KOPT-K1 (cell line): Measurements from ENCODE around the gene UPF1.
"Not testable (repeated sequence)": the region's sequence is repeated elsewhere in the genome, so short reads cannot be mapped to it uniquely, and the experiment has no call there.

ENCODE experiments used
- H3K27ac ChIP-seq: fragments of 200-600 bp; sonication (generic); 2 replicates; pipeline ENCODE4 v1.5.1; 2016; ENCODE audit warnings: antibody characterized with exemption, mild to moderate bottlenecking, low read depth, low read length; ENCODE audit not compliant: poor library complexity, severe bottlenecking
- H3K36me3 ChIP-seq: fragments of 200-600 bp; sonication (generic); 2 replicates; pipeline ENCODE4 v1.5.1; 2017; ENCODE audit warnings: antibody characterized with exemption, mild to moderate bottlenecking, low read length, moderate library complexity; ENCODE audit not compliant: insufficient read depth
- H3K9me3 ChIP-seq: fragments of 200-600 bp; sonication (generic); 2 replicates; pipeline ENCODE4 v1.5.1; 2017; ENCODE audit warnings: antibody characterized with exemption, low read length, mild to moderate bottlenecking; ENCODE audit not compliant: insufficient read depth, poor library complexity, severe bottlenecking

Gene UPF1

DNA sequence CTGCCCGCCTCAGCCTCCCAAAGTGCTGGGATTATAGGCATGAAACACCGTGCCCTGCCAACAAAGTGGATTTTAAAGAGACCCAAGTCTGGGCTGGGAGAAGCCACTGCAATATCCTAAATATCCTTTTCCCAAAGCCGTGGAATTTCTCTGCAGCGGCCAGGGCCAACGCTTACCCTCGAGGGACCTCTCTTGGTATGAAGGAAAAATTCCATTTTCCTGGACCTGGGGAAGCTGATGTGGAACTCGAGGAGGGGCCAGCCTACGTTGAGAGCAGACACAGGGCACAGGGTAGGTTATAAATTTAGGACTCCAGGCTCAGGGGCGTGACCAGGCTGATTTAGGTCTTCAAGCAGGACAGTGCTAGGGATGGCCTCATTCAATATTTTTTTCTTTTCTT is 17.7 kb upstream of the UPF1 start:
- H3K27ac ChIP-seq = no peak overlapping the region
- no peaks in the 10 kb centered on the region for H3K36me3 ChIP-seq
- no peaks in the 10 kb centered on the region for H3K9me3 ChIP-seq

DNA sequence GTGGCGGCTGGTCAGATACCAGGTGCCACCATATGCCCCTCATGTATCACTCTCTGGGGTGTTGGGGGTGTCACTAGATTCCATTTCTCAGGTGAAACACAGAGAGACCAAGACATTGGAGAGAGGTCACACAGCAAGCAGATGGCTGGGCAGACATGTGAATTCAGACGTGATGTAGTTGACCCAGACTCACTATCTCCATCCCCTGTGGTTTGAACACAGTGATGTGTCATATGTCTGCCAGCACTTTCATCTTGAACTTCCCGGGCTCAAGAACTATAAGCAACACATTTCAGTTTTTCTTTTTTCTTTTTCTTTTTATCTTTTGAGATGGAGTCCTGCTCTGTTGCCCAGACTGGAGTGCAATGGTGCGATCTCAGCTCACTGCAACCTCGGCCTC is 16.1 kb upstream of the UPF1 start:
- Histone ChIP-seq H3K9me3 (no peaks in the 10 kb centered on the region), H3K36me3 (no peaks in the 10 kb centered on the region), H3K27ac (no peak overlapping the region)

DNA sequence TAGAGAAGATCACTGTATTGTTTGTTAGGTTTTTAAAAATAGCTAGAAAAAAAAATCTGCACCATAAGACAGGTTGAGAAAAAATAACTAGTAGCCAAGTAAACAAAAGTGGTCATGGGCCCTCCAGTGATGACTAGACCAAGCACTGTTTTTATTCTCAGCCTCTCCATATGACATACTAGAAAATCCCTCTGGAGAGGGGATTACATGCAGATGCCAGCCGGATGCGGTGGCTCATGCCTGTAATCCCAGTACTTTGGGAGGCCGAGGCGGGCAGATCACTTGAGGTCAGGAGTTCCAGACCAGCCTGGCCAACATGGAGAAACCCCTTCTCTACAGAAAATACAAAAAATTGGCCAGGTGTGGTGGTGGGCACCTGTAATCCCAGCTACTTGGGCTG is 15.1 kb upstream of the UPF1 start:
- H3K9me3 ChIP-seq, H3K27ac ChIP-seq, H3K36me3 ChIP-seq: not testable (repeated sequence)

DNA sequence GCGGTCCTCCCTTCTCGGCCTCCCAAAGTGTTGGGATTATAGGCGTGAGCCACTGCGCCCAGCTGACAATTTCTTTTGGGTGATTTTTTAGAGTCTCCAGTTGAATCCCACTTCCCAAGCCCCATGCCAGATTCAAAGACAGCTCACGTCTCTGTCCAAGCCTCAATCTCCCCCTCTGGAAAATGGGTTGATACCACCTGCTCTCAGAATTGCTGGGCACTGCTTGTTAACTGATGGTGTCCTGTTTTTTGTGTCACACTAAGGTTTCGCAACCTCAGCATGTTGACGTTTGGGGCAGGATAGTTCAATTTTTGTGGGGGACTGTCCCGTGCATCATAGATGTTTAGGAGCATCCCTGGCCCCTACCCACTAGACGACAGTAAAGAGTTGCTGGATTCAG is 14.2 kb upstream of the UPF1 start:
- Histone ChIP-seq H3K27ac (no peak overlapping the region), H3K36me3 (no peaks in the 10 kb centered on the region), H3K9me3 (no peaks in the 10 kb centered on the region)

DNA sequence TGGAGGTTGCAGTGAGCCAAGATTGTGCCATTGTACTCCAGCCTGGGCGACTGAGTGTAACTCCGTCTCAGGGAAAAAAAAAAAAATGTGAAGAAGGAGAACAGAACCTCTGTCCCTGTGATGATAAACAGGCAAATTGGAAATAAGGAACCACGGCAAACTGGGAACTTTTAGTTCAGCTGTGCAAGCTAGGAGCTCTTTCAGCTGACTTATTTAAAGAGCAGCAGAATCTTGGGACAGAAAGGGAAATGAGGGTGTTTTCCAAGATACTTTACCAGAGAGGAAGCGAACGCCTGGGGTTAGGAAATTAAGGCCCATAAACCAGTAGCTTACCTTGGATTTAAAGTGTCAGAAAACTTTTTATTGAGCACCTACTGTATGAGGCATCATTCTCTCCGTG is 3.0 kb upstream of the UPF1 start:
- peaks cover 8% of the 10 kb centered on the region for H3K36me3 ChIP-seq
- H3K27ac ChIP-seq = no peak overlapping the region
- peaks cover 9% of the 10 kb centered on the region for H3K9me3 ChIP-seq

DNA sequence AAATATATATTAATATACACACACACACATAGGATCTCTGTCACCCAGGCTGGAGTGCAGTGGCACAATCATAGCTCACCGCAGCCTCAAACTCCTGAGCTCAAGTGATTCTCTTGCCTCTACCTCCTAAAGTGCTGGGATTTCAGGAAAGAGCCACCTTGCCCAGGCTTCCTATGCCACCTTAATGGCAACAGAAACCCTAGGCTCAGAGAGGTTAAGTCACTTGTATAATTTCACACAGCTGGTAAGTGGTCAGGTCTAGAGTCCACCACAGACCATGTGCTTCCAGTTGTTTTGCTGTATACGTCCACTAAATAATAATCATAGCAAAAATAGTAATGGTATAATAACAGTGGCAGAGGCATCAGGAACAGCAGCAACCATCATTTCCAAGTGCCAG is 1.3 kb upstream of the UPF1 start:
- H3K9me3 ChIP-seq = peaks cover 9% of the 10 kb centered on the region
- no peak overlapping the region for H3K27ac ChIP-seq
- peaks cover 25% of the 10 kb centered on the region for H3K36me3 ChIP-seq

DNA sequence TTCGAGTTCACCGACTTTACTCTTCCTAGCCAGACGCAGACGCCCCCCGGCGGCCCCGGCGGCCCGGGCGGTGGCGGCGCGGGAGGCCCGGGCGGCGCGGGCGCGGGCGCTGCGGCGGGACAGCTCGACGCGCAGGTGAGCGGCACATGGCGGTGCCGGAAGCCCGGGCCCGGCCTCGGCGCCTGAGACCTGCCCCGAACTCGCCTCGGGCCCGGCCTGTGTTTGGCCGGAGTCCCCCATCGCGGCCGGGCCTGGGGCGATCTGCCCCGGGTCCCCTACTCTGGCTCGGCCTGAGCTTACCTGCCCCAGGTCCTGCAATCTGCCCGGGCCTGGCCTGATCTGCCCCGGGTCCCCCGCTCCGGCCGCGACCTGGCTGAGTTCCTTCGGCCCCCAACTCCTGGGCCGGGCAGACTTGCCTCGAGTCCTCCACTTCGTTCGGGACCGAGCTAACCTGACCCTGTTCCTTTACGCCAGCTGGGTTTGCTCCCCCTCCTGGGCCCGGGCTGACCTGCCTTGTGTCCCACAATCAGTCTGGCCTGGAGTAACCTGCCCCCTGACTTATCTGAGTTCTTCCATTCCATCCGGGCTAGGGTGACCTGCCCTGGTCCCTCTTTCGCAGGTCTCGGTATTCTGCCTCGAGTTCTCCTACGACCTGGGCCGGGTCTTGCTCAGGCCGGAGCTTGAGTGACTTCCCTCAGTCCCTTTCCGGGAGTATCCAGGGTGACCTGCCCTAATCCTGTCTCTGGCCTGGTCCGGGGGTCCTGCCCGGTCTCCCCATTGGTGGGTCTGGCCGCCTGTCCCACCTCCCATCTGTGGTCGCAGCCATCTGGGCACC is 764 bp downstream of the UPF1 start:
- Histone ChIP-seq H3K36me3 (peaks cover 45% of the 10 kb centered on the region), H3K27ac (peak overlapping the region; percentile 86), H3K9me3 (no peaks in the 10 kb centered on the region)

DNA sequence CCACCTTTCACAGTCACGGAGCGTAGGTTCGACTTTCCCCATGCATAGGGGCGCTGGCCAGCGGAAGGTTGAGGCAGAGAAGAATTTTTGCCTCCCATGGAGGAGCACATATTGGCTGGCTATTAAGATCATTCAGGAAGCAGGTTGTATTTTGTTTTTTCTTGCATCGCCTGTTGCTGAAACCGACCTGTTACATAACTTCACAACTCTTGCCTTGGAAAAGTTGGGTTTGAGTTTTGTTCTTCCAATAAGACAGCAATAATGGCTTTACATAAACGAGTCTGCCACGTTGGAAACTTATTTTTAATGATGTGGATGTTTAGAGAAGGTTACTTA is 1.4 kb downstream of the UPF1 start:
- Histone ChIP-seq H3K27ac (peak overlapping the region; percentile 86), H3K9me3 (no peaks in the 10 kb centered on the region), H3K36me3 (peaks cover 51% of the 10 kb centered on the region)

DNA sequence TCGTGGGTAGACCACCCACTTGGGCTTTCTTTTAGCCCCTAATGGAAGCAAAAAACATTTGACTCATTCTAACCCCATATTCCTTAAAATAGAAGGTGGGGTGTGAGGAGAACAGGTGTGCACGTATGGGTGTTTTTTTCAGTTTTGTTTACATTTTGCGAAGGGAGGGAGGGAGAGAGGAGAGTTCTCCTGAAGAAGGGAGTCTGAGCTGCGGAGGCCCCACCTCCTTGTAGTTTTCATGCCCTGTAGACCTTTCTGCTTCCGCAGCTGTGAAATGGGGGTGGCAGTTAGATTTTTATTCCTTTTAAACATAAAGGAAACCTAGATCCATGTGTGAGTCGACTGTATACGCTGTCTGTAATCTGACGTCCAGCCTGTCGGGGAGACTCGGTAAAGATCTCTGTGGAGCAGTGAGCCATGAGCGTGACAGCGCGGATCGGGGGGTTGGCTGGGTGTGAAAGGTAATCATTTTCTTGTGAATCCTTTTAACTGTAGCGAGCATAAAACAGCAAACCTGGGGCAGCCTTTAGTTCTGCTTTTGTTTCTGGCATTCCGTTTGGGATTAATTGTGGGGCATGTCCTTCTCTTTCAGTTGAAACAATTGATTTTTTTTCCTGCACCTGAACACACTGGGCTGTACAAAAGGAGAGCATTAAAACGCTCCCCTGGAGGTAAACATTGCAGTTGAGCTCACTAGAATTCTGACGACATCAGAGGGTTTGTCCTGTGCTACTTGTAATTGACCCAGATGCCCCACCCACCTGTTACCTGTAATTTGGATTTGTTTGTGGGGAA is 2.3 kb downstream of the UPF1 start:
- Histone ChIP-seq H3K27ac (peak overlapping the region; percentile 86), H3K9me3 (no peaks in the 10 kb centered on the region), H3K36me3 (peaks cover 60% of the 10 kb centered on the region)

DNA sequence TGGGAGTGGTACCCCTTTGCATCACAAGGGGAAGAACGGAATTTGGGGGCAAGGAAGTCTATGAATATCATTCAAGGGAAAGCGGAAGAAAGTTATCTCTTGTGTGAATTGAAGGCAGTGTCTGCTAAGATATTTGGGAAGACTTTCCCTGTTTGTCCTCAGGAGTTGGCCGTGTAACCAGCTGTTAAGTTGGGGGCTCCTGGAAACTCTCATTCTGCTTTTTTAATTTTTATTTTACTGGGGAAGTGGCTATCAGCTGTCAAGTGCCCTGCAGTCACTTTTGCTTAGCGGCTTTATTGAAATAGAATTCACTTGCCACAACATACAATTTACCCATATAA is 2.9 kb downstream of the UPF1 start:
- H3K9me3 ChIP-seq = no peaks in the 10 kb centered on the region
- no peak overlapping the region for H3K27ac ChIP-seq
- H3K36me3 ChIP-seq = peaks cover 66% of the 10 kb centered on the region

DNA sequence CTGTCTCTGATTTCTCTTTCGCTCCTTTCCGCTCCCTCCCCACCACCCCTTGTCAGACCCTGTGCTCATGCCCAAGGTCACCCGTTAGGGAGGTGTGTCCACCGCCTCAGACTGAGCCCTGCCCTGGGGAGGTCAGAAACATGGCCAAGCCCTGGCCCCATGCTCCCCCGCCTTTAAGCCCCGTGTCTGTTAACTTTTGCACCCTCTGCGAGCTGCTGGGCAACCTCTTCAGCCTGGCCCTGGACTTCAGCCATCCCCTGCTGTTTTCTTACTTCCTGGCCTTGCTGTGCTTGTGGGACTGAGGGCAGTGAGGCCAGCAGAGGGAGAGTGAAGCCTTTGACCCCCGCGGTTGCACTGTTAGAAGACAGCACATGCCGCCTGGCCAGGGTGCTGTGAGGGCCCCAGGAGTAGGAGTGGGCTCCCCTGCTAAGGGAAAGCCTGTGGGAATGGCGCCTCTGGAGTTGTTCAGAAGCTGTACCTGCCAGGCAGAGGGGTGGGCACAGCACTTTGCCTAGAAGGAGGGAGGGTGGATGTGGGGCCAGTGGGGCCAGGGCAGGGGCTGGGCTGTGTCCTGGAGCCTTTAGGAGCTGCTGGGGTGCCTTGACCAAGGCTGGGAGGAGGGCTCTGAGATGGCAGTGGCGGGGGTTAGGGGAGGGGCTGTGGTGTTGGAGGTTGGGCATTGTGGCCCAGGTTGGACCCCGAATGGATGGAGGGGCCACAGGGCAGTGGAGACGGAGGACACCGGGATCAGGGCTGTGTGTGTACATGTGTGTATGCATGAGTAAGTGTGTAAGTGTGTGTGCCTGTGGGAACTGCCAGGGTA is 7.9 kb downstream of the UPF1 start:
- Histone ChIP-seq H3K9me3 (no peaks in the 10 kb centered on the region), H3K36me3 (peaks cover 79% of the 10 kb centered on the region), H3K27ac (no peak overlapping the region)

DNA sequence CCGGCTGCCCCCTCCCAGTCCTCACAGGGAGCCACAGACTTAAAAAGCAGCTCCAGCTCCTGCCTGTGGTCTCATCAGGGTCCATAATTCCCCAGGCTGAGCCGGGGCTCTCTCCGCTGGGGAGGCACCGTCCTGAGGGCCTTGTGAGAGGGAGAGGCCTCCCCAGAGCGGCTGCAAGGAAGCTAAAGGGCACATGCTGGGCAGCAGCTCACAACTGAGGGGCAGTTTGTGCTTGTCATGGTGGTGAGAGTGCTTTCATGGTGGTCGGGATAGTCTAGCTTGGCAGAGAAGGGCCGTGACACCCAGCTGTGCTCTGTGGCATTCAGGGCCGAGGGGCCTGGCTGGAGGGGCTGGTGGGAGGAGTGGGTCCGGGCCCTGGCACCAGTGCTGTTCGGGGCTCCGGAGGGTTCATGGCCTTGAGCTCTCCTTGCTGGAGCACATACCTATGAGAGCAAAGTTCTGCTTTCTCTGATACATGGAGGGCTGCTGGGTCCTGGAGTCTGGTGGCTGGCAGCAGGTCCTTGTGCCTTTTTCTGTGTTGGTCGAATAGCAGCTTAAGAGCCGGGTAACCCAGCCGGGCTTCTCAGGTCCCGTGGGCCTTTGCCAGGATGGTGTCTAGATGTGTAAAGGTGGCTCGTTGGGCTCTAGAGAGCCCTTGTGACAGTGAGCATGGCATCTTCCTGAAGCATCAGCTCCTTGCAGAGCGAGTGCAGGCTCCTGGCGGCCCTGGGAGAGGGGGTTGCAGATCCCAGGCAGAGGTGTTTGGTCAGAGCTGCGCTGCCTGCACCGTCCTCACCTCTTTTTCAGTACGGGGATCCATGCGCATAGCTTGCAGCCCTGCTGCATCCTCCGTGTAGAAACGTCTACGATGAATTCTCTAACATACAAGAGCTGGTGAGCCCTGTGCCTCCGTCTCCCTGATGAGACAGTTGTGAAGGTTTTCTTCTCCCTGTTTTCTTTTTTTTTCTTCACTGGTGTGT is 8.8 kb downstream of the UPF1 start:
- Histone ChIP-seq H3K36me3 (peaks cover 79% of the 10 kb centered on the region), H3K27ac (no peak overlapping the region)

DNA sequence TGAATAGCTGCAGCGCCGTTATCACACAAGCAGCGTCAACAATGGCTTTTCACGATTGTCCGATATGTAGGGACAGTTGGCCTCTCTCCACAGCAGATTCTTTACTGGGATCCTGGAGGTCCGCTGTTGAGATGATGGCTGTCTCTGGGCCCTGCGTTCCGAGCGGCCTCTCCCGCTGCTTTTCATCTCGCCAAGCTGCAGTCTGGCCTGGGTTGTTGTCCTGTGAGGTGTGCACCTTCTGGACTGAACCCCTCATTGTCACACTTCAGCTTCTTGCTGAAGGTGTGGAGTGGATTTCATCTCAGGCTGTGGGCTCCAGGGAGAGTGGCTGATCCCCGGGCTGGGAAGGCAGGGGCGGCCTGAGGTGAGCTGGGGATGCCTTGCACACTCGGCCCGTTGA is 9.6 kb downstream of the UPF1 start:
- Histone ChIP-seq H3K9me3 (no peaks in the 10 kb centered on the region), H3K36me3 (peaks cover 79% of the 10 kb centered on the region), H3K27ac (no peak overlapping the region)

More for the DNA sequence above, 8.8 kb downstream of the UPF1 start:
- no peaks in the 10 kb centered on the region for H3K9me3 ChIP-seq

DNA sequence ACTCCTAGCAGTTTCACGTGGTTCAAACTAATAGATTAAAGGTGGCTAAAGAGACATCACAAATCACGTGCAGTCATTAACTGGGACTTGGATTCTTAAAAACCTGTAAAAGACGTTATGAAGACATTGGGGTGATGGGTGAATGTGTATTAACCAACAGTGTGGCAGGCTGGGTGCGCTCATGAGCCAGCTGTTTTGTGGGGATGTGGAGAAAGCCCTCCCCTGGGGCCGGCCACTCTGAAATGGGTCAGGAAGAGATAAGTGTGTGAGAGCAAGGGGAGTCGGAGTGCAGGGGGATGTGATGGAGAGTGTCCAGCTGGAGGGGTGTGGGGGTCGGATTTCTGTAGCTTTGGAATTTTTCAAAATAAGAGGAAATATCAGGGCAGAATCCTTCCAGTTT is 10.4 kb downstream of the UPF1 start:
- Histone ChIP-seq H3K9me3 (no peaks in the 10 kb centered on the region), H3K36me3 (peaks cover 78% of the 10 kb centered on the region), H3K27ac (no peak overlapping the region)
